PC-9 (cell line): ENCODE measurements around the gene RARS2. TPM values are rescaled to one million over a fixed set of nuclear protein-coding genes. Genes with fewer than 3 reads are reported as not detected.

ENCODE experiments used
- BruUV-seq: library from RNA; stranded (reverse); fragments of 400-500 nt; replicated peaks from 2 replicates; lab custom pipeline; 2021; lab: Mats Ljungman, UMichigan
- CTCF ChIA-PET: fragments of 300-600 bp; sonication (Branson Sonifier 250); formaldehyde crosslinking; loops from one replicate; lab custom pipeline; 2022; ENCODE audit warnings: antibody characterized with exemption; lab: Charles Lee
- POLR2A ChIA-PET: fragments of 300-600 bp; sonication (Branson Sonifier 250); formaldehyde crosslinking; loops from one replicate; lab custom pipeline; 2022; ENCODE audit warnings: antibody characterized with exemption; ENCODE audit not compliant: unreplicated experiment; lab: Charles Lee
- DNase-seq, 2 experiments: peaks; one replicate each; pipeline versions ENCODE4 v3.0.0 to v3.0.0-alpha.2; 2015 to 2022; ENCODE audit warnings: mixed read lengths in 1 of 2
- H2AFZ ChIP-seq: fragments of 200-600 bp; sonication (generic); 2 replicates; pipeline ENCODE4 v1.8.1; 2017; ENCODE audit warnings: antibody characterized with exemption
- H3F3A ChIP-seq: fragments of 200-600 bp; sonication (generic); 2 replicates; pipeline ENCODE4 v1.8.1; 2017; ENCODE audit warnings: antibody characterized with exemption, mild to moderate bottlenecking, low read depth; ENCODE audit not compliant: insufficient read depth
- H3K27ac ChIP-seq: fragments of 200-600 bp; sonication (generic); 2 replicates; pipeline ENCODE4 v1.6.1; 2016; ENCODE audit warnings: mixed run types
- H3K27me3 ChIP-seq: fragments of 200-600 bp; sonication (generic); 2 replicates; pipeline ENCODE4 v1.6.1; 2016; ENCODE audit warnings: low read depth, mixed run types; ENCODE audit not compliant: insufficient read depth
- H3K36me3 ChIP-seq: fragments of 200-600 bp; sonication (generic); 2 replicates; pipeline ENCODE4 v1.6.1; 2016; ENCODE audit warnings: low read depth, mixed run types
- H3K4me1 ChIP-seq: fragments of 200-600 bp; sonication (generic); replicated peaks from 2 replicates; pipeline ENCODE4 v1.6.1; 2016; ENCODE audit warnings: mixed run types; ENCODE audit not compliant: insufficient read depth
- H3K4me2 ChIP-seq: fragments of 200-600 bp; sonication (generic); 2 replicates; pipeline ENCODE4 v1.6.1; 2017; ENCODE audit warnings: mixed run types
- H3K4me3 ChIP-seq: fragments of 200-600 bp; sonication (generic); 2 replicates; pipeline ENCODE4 v1.6.1; 2016; ENCODE audit warnings: mixed run types
- H3K79me2 ChIP-seq: fragments of 200-600 bp; sonication (generic); 2 replicates; pipeline ENCODE4 v1.6.1; 2017; ENCODE audit warnings: low read depth, mixed run types
- H3K9me2 ChIP-seq: fragments of 200-600 bp; sonication (generic); 2 replicates; pipeline ENCODE4 v1.8.1; 2017; ENCODE audit warnings: mild to moderate bottlenecking; ENCODE audit not compliant: insufficient read depth
- H3K9me3 ChIP-seq: fragments of 200-600 bp; sonication (generic); 2 replicates; pipeline ENCODE4 v1.8.1; 2016; ENCODE audit warnings: low read depth; ENCODE audit not compliant: insufficient read depth
- H4K20me1 ChIP-seq: fragments of 200-600 bp; sonication (generic); 2 replicates; pipeline ENCODE4 v1.8.1; 2017; ENCODE audit not compliant: insufficient read depth
- CTCF ChIP-seq: fragments of 200-600 bp; sonication (generic); conservative IDR thresholded peaks from 2 replicates; pipeline ENCODE4 v1.6.1; 2017; ENCODE audit warnings: mixed run types, antibody characterized with exemption, mild to moderate bottlenecking, moderate library complexity
- EZH2 ChIP-seq: fragments of 200-600 bp; sonication (generic); IDR thresholded peaks from 2 replicates; pipeline ENCODE4 v1.8.0; 2017; ENCODE audit warnings: antibody characterized with exemption, low read depth
- intact Hi-C: fragments of 100-400 bp; cut with micrococcal nuclease; formaldehyde crosslinking; loops from one replicate; pipeline ENCODE4 v1.10.0; 2022; ENCODE audit not compliant: unreplicated experiment
- total RNA-seq: library from RNA; stranded (reverse); gene quantifications from 2 replicates; pipeline ENCODE4 v1.2.3, GENCODE V29; 2021

Gene RARS2
- total RNA-seq, 1 experiment from 2014 or later = 34.6 TPM

GRCh38 chr6:87590990-87591389 is 1.2 kb upstream of the RARS2 start:
- peaks cover 11% of the 10 kb centered on the region for H3K4me1 ChIP-seq
- no peaks in the 10 kb centered on the region for H3K9me2 ChIP-seq
- peak overlapping the region; percentile 88 for H3K4me2 ChIP-seq
- H3F3A ChIP-seq = no peaks in the 10 kb centered on the region
- no peak overlapping the region for H3K27ac ChIP-seq
- CTCF ChIA-PET = no interaction called here
- POLR2A ChIA-PET = no interaction called here
- DNase-seq = no peak
- no peaks in the 10 kb centered on the region for H4K20me1 ChIP-seq
- H3K4me3 ChIP-seq = peak overlapping the region; percentile 75
- TF ChIP-seq CTCF = no peak
- TF ChIP-seq EZH2 = no peak
- no TSS peak for BruUV-seq
- intact Hi-C loops = loop anchor here (2.0 to 10.0 kb wide), 2 partner anchors 118 to 196 kb away; partner anchors contain the start of gene SLC35A1
- H3K27me3 ChIP-seq = no peaks in the 10 kb centered on the region
- peaks cover 66% of the 10 kb centered on the region for H3K79me2 ChIP-seq
- H3K9me3 ChIP-seq = no peaks in the 10 kb centered on the region
- H2AFZ ChIP-seq = no peak overlapping the region
- H3K36me3 ChIP-seq = no peaks in the 10 kb centered on the region

GRCh38 chr6:87590417-87590880 is 662 bp upstream of the RARS2 start:
- intact Hi-C loops = loop anchor here (2.0 to 10.0 kb wide), 2 partner anchors 118 to 196 kb away; partner anchors contain the start of gene SLC35A1
- Histone ChIP-seq H3K4me1 (peaks cover 11% of the 10 kb centered on the region), H3K9me3 (no peaks in the 10 kb centered on the region), H4K20me1 (no peaks in the 10 kb centered on the region), H2AFZ (peak overlapping the region; percentile 98), H3F3A (no peaks in the 10 kb centered on the region), H3K36me3 (no peaks in the 10 kb centered on the region), H3K4me3 (peak overlapping the region; percentile 75), H3K27ac (peak overlapping the region; percentile 23), H3K9me2 (no peaks in the 10 kb centered on the region), H3K4me2 (peak overlapping the region; percentile 88), H3K27me3 (no peaks in the 10 kb centered on the region), H3K79me2 (peaks cover 69% of the 10 kb centered on the region)
- BruUV-seq = TSS peak; percentile 64
- DNase-seq = no peak
- ChIA-PET POLR2A (interaction anchor here (0.6 kb wide), 1 partner anchor 95 kb away, joined by 3 read pairs; no protein-coding TSS in a partner anchor), CTCF (no interaction called here)
- TF ChIP-seq CTCF (no peak), EZH2 (no peak)

GRCh38 chr6:87588756-87589407 is 905 bp downstream of the RARS2 start:
- Histone ChIP-seq H3K27me3 (no peaks in the 10 kb centered on the region), H3K4me2 (peak overlapping the region; percentile 83), H2AFZ (peak overlapping the region; percentile 98), H4K20me1 (no peaks in the 10 kb centered on the region), H3K79me2 (peaks cover 79% of the 10 kb centered on the region), H3K4me1 (peaks cover 11% of the 10 kb centered on the region), H3K27ac (0 out of 2 replicates have a peak overlapping the region, but pooled peaks have one; percentile 27), H3K36me3 (no peaks in the 10 kb centered on the region), H3K9me2 (no peaks in the 10 kb centered on the region), H3F3A (no peaks in the 10 kb centered on the region), H3K9me3 (no peaks in the 10 kb centered on the region), H3K4me3 (peak overlapping the region; percentile 75)
- TF ChIP-seq CTCF (no peak), EZH2 (no peak)
- ChIA-PET POLR2A (interaction anchor here (0.6 to 0.7 kb wide), 2 partner anchors 242 to 487 kb away, joined by 3 read pairs; no protein-coding TSS in a partner anchor), CTCF (interaction anchor here (0.6 kb wide), 1 partner anchor 888 kb away, joined by 9 read pairs; no protein-coding TSS in a partner anchor)
- DNase-seq = no peak
- TSS peak; percentile 67 for BruUV-seq
- intact Hi-C loops = no loop called here
